GM19099 (cell line): ENCODE measurements around the gene RAB39B.

ENCODE experiments used
- POLR2A ChIP-seq: IDR thresholded peaks from 3 replicates; pipeline ENCODE4 v1.6.1; 2011; ENCODE audit warnings: low read depth; ENCODE audit not compliant: insufficient read length; ENCODE audit errors: extremely low read depth

RAB39B gene

DNA sequence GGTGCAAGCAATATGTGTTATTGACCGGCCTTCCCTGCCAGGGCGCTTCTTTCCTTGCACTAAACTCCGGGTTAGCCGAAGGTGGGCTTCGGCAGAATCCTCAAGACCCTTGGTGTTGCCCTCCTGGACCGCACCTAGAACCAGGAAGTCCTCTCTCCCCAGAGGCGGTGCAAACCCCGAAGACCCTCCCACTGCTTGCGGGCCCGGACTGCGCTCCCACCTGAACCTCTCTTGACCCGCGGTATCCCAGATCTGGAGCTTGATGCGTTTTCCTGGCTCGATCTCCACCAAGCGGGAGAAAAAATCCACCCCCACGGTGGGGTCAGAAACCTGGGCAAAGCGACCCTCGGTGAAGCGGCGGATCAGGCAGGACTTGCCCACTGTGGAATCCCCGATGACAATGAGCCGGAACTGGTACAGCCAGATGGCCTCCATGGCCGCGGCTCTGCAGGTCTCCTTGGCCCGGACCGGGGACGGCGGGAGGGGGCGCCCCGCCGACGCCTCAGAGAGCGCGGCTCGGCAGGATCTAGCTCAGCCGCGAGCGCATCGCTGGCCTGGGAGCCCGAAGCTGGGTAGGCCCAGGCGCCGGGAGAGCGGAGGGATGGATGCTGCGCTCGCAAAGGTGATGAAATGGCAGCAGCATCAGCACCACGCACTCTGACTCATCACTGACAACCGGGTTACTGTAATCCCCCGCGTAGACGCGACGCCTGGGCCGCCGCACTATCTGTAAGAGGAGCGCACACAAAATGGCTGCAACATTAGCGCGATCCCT, at the start of gene RAB39B:
RAB39B (minus strand) TSS at position 638 of the 775 bp plus-strand sequence; CDS start at position 435, 203 bp downstream.
- TF ChIP-seq POLR2A, result peak; percentile 47

- no peak for TF ChIP-seq POLR2A
Observed at GRCh38 chrX:155313766-155314165, 49.5 kb upstream of the RAB39B start.

GRCh38 chrX:155293771-155294170, 29.5 kb upstream of the RAB39B start:
- TF ChIP-seq POLR2A, result no peak

DNA sequence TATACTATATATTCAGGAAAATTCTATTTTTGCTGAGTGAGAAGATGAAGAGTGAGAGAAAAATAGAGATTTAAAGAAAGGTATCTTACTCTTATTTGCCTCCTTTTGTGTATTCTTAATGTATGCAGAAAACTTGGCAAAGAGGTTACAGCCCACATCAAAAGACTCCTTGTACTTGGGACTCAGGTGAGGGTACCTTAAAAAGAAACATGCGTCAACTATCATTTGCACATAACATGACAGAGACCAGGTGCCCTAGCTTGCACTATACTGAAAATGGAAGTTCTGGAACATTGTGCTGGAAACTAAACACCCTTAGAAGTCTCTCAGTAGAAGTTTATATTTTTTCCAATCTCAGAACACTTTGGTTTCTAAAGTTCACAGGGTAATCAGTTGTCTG, 15.6 kb upstream of the RAB39B start:
- no peak for TF ChIP-seq POLR2A

- no peak for TF ChIP-seq POLR2A
Observed at GRCh38 chrX:155270969-155271368, 6.7 kb upstream of the RAB39B start.

- no peak for TF ChIP-seq POLR2A
Observed at GRCh38 chrX:155266439-155266838, 2.1 kb upstream of the RAB39B start.

DNA sequence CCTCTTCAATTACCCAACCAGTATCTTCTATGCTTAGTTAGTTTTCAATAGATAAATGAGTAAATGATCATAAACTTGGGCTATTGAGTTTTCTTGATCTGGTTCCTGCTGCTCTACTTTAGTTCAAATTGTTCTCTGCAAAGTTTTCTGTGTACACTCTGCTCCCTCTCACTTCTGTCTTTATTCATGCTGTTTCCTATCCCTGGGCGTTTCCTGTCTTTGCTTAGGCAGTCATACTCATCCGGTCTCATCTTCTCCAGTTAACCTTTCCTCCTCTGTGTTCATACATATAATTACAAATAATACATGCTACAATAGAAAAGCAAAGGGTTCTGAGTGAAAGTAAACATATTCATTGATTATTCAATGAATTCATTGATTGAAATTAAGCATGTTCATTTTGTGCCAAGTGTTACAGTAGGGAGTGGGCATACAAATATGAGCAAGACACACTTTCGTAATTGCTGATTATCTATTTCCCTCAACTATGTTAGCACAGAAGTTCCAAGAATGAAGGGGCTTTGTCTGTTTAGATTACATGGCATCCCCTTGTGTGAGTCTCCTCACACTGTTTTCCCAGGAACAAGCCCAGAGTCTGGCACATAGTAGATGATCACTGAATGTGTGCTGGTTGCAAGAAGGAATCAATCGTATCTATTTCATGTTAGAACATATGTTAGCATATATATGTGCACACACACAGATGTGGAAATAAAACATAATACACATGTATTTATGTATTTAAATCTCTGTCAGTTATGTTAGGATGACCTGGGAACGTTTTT, 1.1 kb downstream of the RAB39B start:
- no peak for TF ChIP-seq POLR2A

DNA sequence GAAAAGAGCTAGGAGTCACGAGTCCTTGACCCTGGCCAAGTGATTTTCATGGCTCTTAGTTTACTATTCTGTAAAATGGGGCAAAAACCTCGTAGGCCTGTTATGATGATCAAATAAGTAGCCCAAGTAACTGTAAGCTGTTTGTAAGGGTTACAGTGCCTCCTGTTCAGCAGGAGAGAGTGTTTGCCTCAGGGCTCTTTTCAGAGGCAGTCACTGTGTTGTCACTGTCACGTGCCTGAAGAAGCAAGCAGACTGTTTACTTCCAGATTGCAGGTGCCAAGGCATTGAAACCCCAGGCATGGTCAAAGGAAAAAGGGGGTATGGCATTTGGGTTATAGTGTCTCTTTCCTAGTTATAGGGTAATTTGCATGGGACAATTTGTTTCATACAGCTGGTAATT, 4.5 kb downstream of the RAB39B start:
- no peak for TF ChIP-seq POLR2A

GRCh38 chrX:155251391-155251790, 12.9 kb downstream of the RAB39B start:
- TF ChIP-seq POLR2A, result no peak

- TF ChIP-seq POLR2A, result no peak
Observed at GRCh38 chrX:155247497-155247896, 16.8 kb downstream of the RAB39B start.

GRCh38 chrX:155246748-155247147, 17.5 kb downstream of the RAB39B start:
- TF ChIP-seq POLR2A, result no peak

DNA sequence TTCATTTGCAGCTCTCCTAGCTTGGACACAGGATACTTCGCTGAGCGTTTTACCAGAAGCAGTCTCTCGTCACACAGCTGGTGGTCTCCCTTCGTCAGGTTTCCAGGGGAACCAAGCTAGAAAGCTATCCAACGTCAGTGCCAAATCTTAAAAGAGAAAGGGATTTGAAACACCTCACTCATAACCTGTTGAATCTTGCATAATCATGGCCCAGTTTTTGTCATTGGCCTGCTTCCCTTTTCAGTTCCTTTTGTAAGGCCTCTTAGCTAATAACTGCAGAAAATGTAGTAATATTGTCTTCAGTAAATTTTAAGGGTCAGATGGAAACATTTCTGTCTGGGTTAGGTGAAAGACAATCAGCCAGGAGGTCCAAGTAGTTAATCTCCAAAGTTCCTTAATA, 22.0 kb downstream of the RAB39B start:
- no peak for TF ChIP-seq POLR2A

- TF ChIP-seq POLR2A, result no peak
Observed at GRCh38 chrX:155237719-155238118, 26.6 kb downstream of the RAB39B start.

DNA sequence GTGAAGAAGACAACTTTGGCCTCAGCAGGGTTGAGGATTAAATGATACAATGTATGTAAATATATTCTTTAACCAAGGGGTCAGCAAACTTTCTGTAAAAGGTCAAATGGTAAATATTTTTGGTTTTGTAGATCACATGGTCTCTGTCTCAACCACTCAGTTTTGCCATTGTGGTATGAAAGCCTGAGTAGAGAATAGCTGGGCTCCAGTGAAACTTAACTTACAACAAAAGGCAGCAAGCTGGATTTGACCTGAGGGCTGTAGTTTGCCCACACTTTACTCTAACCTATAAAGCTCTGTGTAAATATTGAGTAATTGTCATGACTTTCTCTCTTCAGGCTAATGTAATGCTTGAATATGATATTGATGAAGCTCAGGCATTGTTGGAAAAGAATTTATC, 28.4 kb downstream of the RAB39B start:
- no peak for TF ChIP-seq POLR2A

- TF ChIP-seq POLR2A, result no peak
Observed at GRCh38 chrX:155231163-155231562, 33.1 kb downstream of the RAB39B start.

DNA sequence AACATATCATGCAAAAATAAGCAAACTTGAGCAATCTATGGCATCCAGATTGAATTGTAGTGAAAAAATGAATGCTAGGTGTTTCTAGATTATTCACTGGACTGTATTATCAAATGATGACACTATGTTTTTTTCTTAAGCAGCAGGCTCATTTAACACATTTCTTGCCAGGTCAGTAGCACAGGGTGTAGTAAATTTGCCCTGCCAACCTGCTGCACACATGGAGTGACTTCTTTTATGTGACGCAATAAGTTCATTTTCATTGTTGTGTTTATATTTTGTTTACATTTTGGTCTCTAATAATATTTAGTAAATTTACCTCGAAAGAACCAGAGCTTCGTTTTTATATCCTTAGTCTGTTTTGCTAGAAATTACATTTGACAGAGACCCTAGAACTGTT, 38.5 kb downstream of the RAB39B start:
- no peak for TF ChIP-seq POLR2A
